ENCODE results near the gene ZNF281.

DNA sequence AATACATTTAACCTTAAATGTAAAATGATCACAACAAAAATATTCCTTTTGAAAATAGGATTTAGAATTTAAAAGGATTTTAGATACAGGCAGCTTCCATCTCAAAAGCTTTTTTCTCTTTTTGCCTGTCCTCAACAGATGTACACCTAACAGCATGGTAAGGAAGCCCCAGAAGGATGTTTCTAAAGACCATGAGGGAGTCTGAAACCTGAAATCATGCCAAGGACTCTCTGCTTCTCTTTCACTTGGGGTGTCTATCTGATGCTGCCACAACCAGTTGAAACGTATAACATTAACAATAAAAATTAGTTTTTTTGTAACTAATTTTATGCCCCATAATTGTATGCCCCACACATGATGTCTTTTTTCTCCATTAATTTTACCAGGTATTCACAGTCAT, 5.4 kb upstream of the ZNF281 start:
- no peak for TF ChIP-seq POLR2A (IDR thresholded peaks at IDR 0.05; ENCODE audit: borderline replicate concordance, extremely low read depth, insufficient read depth, insufficient read length)
- TF ChIP-seq SP1 (IDR thresholded peaks at IDR 0.05; ENCODE audit: low read depth): no peak
- TF ChIP-seq SRF (IDR thresholded peaks at IDR 0.05; ENCODE audit: low read depth): 0 out of 2 replicates have a peak, but pooled peaks have one; percentile 1
- TF ChIP-seq, protein P1, sequence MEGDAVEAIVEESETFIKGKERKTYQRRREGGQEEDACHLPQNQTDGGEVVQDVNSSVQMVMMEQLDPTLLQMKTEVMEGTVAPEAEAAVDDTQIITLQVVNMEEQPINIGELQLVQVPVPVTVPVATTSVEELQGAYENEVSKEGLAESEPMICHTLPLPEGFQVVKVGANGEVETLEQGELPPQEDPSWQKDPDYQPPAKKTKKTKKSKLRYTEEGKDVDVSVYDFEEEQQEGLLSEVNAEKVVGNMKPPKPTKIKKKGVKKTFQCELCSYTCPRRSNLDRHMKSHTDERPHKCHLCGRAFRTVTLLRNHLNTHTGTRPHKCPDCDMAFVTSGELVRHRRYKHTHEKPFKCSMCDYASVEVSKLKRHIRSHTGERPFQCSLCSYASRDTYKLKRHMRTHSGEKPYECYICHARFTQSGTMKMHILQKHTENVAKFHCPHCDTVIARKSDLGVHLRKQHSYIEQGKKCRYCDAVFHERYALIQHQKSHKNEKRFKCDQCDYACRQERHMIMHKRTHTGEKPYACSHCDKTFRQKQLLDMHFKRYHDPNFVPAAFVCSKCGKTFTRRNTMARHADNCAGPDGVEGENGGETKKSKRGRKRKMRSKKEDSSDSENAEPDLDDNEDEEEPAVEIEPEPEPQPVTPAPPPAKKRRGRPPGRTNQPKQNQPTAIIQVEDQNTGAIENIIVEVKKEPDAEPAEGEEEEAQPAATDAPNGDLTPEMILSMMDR (IDR thresholded peaks at IDR 0.05 in 2 of 3, conservative IDR thresholded peaks at IDR 0.05 in 1 of 3; ENCODE audit: borderline replicate concordance in 1 of 3, insufficient read depth in 1 of 3, low read depth in 2 of 3, low read length in 2 of 3): no peak
- TF ChIP-seq, protein P2, sequence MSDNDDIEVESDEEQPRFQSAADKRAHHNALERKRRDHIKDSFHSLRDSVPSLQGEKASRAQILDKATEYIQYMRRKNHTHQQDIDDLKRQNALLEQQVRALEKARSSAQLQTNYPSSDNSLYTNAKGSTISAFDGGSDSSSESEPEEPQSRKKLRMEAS (IDR thresholded peaks at IDR 0.05): no peak
- TF ChIP-seq ZNF274 (IDR thresholded peaks at IDR 0.05; ENCODE audit: low read depth, low read length): no peak
- no peak for TF ChIP-seq RAD21 (IDR thresholded peaks at IDR 0.05; ENCODE audit: low read depth)
- TF ChIP-seq JUND (IDR thresholded peaks at IDR 0.05): no peak
- no peak for TF ChIP-seq EZH2 (IDR thresholded peaks at IDR 0.05)
- no peak for TF ChIP-seq EZH2phosphoT487 (IDR thresholded peaks at IDR 0.05; ENCODE audit: borderline replicate concordance)
- TF ChIP-seq, protein P3, sequence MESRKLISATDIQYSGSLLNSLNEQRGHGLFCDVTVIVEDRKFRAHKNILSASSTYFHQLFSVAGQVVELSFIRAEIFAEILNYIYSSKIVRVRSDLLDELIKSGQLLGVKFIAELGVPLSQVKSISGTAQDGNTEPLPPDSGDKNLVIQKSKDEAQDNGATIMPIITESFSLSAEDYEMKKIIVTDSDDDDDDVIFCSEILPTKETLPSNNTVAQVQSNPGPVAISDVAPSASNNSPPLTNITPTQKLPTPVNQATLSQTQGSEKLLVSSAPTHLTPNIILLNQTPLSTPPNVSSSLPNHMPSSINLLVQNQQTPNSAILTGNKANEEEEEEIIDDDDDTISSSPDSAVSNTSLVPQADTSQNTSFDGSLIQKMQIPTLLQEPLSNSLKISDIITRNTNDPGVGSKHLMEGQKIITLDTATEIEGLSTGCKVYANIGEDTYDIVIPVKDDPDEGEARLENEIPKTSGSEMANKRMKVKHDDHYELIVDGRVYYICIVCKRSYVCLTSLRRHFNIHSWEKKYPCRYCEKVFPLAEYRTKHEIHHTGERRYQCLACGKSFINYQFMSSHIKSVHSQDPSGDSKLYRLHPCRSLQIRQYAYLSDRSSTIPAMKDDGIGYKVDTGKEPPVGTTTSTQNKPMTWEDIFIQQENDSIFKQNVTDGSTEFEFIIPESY (IDR thresholded peaks at IDR 0.05; ENCODE audit: extremely low read depth, insufficient replicate concordance, low read length): no peak
- no peak; the same call in 1 of the 2 replicates for TF ChIP-seq ELF1 (IDR thresholded peaks at IDR 0.05; ENCODE audit: borderline replicate concordance, low read depth)
- no peak for TF ChIP-seq YY1 (IDR thresholded peaks at IDR 0.05; ENCODE audit: extremely low read depth, insufficient replicate concordance, low read depth, low read length)

All from HCT116 (cell line).